Cardiac fibroblast (primary cell): ENCODE measurements around the gene KIF26A.

Experiments used
- DNase-seq, 2 donors: peaks; one replicate each; pipeline versions ENCODE4 v3.0.0 to v3.0.0-alpha.2; 2010; ENCODE audit warnings: low read depth in 2 of 2
- H3K4me3 ChIP-seq, 2 donors: replicated peaks in 1 of 2; 1 replicate in 1 of 2; 2 replicates in 1 of 2; pipeline ENCODE4 v1.5.1; 2011; ENCODE audit warnings: low read depth in 2 of 2, low read length in 2 of 2, mild to moderate bottlenecking in 2 of 2, moderate library complexity in 1 of 2
- CTCF ChIP-seq: IDR thresholded peaks from one replicate; pipeline ENCODE4 v1.5.1; 2011; ENCODE audit warnings: low read depth, mild to moderate bottlenecking, low read length, inconsistent platforms

KIF26A gene

DNA sequence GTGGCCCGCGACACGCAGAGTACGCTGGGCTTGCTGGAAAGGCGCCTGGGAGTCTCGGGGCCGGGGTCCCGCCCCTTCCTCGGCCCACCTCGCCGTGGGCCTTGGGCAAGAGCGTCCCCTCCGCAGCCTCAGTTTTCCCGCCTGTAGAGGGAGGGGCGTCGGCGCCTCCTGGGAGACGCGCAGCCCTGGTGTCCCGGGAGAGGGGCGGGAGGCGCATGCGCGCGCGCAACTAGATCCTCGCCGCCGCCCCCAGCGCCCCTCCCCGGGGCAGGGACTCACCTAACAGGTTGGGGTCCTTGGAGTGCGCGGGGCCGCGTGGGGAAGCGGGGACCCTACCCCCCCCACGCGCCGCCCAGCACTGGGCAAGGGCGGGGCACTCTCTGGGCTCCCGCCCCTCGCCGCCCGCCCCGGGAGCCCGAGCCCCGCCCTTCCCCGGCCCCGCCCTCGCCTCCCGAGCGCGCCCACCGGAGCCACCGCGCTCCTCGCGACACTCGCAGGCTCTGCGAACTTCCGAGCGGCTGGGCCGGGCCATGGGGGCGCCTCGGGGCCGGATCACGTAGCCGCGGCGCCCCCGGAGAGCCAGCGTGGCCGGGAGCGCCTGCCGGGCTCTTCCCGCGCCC, at the start of gene KIF26A:
KIF26A (plus strand) TSS at position 490 of the 620 bp plus-strand sequence. CDS start 136 bp downstream, outside the sequence.
- no peak for TF ChIP-seq CTCF
- peak within 1 kb of the TSS in 1 of 2 donors; percentile 13 for H3K4me3 ChIP-seq
- DNase-seq: no peak

- no peak for TF ChIP-seq CTCF
- no peak overlapping the region for H3K4me3 ChIP-seq
- no peak for DNase-seq
Observed at GRCh38 chr14:104090071-104090748, 48.2 kb upstream of the KIF26A start.

- no peak for DNase-seq
- TF ChIP-seq CTCF: no peak
- H3K4me3 ChIP-seq: no peak overlapping the region
Observed at GRCh38 chr14:104091061-104091926, 47.1 kb upstream of the KIF26A start.

- no peak for DNase-seq
- no peak for TF ChIP-seq CTCF
- no peak overlapping the region for H3K4me3 ChIP-seq
Observed at GRCh38 chr14:104091927-104092771, 46.2 kb upstream of the KIF26A start.

GRCh38 chr14:104092931-104093365, 45.4 kb upstream of the KIF26A start:
- no peak for TF ChIP-seq CTCF
- H3K4me3 ChIP-seq: no peak overlapping the region
- no peak for DNase-seq
